C4-2B (cell line): ENCODE data around the gene C11orf97.

Experiments
- ZFX ChIP-seq: fragments of 450-650 bp; IDR thresholded peaks from 2 replicates; pipeline ENCODE4 v1.6.1; 2017
- TF ChIP-seq, protein P1 (sequence below): fragments of 450-650 bp; conservative IDR thresholded peaks from 2 replicates; pipeline ENCODE4 v1.5.1; 2017; ENCODE audit warnings: mild to moderate bottlenecking

DNA sequence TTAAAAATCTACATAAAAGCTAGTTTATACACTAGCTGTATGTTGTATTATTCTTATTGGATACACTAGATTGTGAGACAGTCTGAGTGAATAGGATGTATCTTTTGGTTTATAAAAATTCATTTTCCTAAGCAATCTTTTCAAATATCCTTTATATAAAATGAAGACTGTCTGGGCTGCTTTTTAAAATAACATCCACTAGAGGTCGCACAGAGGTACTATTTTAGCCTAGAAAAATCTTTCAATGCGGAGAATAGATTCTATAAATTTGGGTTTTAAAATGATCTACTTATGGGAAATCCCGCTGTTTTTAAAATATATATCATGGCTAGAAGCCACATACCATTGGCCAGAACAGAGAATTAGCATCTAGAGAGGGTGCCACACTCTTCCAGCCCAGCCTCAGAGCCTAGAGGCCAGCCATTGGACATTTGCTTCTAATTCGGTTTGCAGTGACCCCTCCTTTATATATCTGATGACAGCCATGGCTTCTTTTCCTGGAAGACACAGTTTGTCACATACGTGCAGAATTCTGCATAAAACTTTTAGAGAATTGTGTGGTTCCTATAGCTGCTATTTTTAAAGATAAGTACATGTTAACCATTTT, 7.3 kb downstream of the C11orf97 start:
- TF ChIP-seq, protein P1, sequence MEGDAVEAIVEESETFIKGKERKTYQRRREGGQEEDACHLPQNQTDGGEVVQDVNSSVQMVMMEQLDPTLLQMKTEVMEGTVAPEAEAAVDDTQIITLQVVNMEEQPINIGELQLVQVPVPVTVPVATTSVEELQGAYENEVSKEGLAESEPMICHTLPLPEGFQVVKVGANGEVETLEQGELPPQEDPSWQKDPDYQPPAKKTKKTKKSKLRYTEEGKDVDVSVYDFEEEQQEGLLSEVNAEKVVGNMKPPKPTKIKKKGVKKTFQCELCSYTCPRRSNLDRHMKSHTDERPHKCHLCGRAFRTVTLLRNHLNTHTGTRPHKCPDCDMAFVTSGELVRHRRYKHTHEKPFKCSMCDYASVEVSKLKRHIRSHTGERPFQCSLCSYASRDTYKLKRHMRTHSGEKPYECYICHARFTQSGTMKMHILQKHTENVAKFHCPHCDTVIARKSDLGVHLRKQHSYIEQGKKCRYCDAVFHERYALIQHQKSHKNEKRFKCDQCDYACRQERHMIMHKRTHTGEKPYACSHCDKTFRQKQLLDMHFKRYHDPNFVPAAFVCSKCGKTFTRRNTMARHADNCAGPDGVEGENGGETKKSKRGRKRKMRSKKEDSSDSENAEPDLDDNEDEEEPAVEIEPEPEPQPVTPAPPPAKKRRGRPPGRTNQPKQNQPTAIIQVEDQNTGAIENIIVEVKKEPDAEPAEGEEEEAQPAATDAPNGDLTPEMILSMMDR: peak; percentile 88
- TF ChIP-seq ZFX: no peak
